ENCODE measurements around the gene SLC4A3.

SLC4A3 gene

DNA sequence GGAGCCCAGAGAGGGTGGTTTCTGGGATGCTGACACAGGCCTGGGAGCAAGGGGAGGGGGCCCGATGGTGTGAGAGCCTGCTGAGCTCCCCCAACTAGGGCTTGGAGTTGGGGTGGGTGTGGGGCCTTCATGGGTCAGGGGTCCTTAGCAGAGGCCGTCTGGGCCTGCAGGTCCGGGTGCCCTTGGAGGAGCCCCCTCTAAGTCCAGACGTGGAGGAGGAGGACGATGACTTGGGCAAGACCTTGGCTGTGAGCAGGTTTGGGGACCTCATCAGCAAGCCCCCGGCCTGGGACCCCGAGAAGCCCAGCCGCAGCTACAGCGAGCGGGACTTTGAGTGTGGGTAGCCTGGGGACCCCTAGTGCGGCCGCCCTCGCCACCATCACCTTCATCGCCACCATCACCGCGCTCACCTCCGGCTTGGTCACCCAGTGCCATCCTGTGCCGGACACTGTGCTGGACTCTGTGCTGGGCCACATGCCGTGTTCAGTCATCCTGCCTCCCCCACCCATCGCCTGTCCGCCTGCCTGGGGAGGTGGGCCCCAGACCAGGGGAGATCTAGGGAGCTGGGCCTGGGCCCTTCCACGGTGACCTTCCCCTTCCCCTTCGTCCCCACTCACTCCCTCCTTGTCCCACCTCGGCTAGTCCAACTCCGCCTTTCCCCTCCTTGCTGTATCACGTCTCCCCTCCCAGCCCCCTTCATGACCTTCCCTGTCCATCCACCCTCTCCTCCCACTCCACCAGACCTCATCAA is 980 bp downstream of the SLC4A3 start:
- Histone ChIP-seq H3K9me2 (ENCODE audit: low read depth, low read length) (no peaks in the 10 kb centered on the region), H3K36me3 (ENCODE audit: insufficient read depth, low read length) (no peaks in the 10 kb centered on the region), H3K4me3 (ENCODE audit: low read depth, low read length, poor library complexity, severe bottlenecking) (no peak overlapping the region), H2AFZ (ENCODE audit: low read length) (no peak overlapping the region), H4K20me1 (ENCODE audit: insufficient read depth, low read length) (no peaks in the 10 kb centered on the region), H3K27me3 (ENCODE audit: insufficient read depth, low read length) (peaks cover 6% of the 10 kb centered on the region; the same call in 1 of the 2 replicates), H3K9ac (ENCODE audit: low read length) (no peak overlapping the region), H3K9me3 (ENCODE audit: low read length) (no peaks in the 10 kb centered on the region), H3K4me1 (ENCODE audit: insufficient read depth, low read length, severe bottlenecking) (peaks cover 5% of the 10 kb centered on the region), H3K79me2 (ENCODE audit: insufficient read depth, low read length) (no peaks in the 10 kb centered on the region), H3F3A (ENCODE audit: insufficient read depth, low read length) (no peaks in the 10 kb centered on the region), H3K27ac (ENCODE audit: low read depth, low read length, poor library complexity, severe bottlenecking) (no peak overlapping the region), H3K4me2 (ENCODE audit: low read length) (no peak overlapping the region; the same call in 1 of the 2 replicates)
- TF ChIP-seq, protein P1, sequence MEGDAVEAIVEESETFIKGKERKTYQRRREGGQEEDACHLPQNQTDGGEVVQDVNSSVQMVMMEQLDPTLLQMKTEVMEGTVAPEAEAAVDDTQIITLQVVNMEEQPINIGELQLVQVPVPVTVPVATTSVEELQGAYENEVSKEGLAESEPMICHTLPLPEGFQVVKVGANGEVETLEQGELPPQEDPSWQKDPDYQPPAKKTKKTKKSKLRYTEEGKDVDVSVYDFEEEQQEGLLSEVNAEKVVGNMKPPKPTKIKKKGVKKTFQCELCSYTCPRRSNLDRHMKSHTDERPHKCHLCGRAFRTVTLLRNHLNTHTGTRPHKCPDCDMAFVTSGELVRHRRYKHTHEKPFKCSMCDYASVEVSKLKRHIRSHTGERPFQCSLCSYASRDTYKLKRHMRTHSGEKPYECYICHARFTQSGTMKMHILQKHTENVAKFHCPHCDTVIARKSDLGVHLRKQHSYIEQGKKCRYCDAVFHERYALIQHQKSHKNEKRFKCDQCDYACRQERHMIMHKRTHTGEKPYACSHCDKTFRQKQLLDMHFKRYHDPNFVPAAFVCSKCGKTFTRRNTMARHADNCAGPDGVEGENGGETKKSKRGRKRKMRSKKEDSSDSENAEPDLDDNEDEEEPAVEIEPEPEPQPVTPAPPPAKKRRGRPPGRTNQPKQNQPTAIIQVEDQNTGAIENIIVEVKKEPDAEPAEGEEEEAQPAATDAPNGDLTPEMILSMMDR (IDR thresholded peaks at IDR 0.05; ENCODE audit: low read length) = no peak
- TF ChIP-seq EZH2 (IDR thresholded peaks at IDR 0.05; ENCODE audit: borderline replicate concordance, low read length) = no peak

- Histone ChIP-seq H3K9me3 (ENCODE audit: low read length) (no peaks in the 10 kb centered on the region), H3K9me2 (ENCODE audit: low read depth, low read length) (no peaks in the 10 kb centered on the region), H3K79me2 (ENCODE audit: insufficient read depth, low read length) (no peaks in the 10 kb centered on the region), H3F3A (ENCODE audit: insufficient read depth, low read length) (no peaks in the 10 kb centered on the region), H4K20me1 (ENCODE audit: insufficient read depth, low read length) (no peaks in the 10 kb centered on the region), H3K36me3 (ENCODE audit: insufficient read depth, low read length) (no peaks in the 10 kb centered on the region), H3K4me2 (ENCODE audit: low read length) (no peak overlapping the region), H3K9ac (ENCODE audit: low read length) (no peak overlapping the region), H3K27me3 (ENCODE audit: insufficient read depth, low read length) (peaks cover 6% of the 10 kb centered on the region; the same call in 1 of the 2 replicates), H3K27ac (ENCODE audit: low read depth, low read length, poor library complexity, severe bottlenecking) (no peak overlapping the region), H2AFZ (ENCODE audit: low read length) (no peak overlapping the region), H3K4me3 (ENCODE audit: low read depth, low read length, poor library complexity, severe bottlenecking) (no peak overlapping the region), H3K4me1 (ENCODE audit: insufficient read depth, low read length, severe bottlenecking) (peaks cover 5% of the 10 kb centered on the region)
- no peak for TF ChIP-seq EZH2 (IDR thresholded peaks at IDR 0.05; ENCODE audit: borderline replicate concordance, low read length)
- TF ChIP-seq, protein P1 (IDR thresholded peaks at IDR 0.05; ENCODE audit: low read length) = no peak
Measured at GRCh38 chr2:219628986-219629901, 1.8 kb downstream of the SLC4A3 start.

DNA sequence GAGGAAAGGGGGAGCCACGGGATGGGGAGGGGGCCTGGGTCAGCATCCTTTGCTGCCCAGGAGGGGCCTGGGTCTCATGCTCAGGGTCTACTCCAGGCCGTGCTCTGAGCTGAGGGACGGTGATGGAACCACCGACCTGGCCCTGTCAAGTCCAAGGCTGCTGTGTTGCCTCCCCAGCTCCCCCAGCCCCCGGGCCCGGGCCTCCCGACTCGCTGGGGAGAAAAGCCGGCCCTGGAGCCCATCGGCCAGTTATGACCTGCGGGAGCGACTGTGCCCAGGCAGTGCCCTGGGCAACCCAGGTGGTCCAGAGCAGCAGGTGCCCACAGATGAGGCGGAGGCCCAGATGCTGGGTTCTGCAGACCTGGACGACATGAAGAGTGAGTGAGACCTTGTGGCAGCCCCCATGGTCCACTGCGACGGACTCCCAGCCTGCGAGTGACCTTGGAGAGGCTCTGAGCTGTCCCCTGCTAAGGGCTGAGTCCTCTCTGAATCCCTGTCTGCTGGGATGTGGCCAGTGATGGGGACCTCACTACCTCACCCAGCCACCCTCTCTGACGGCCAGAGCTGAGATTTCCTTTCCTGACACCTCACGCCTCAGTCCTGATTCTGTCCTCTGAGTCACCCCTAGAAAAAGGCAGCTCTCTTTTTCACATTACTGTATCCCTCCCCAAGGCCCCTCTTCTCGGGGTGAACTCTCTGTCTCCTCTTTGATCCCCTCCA is 2.7 kb downstream of the SLC4A3 start:
- Histone ChIP-seq H3K36me3 (ENCODE audit: insufficient read depth, low read length) (no peaks in the 10 kb centered on the region), H3K27ac (ENCODE audit: low read depth, low read length, poor library complexity, severe bottlenecking) (no peak overlapping the region), H3K4me3 (ENCODE audit: low read depth, low read length, poor library complexity, severe bottlenecking) (no peak overlapping the region), H3K4me2 (ENCODE audit: low read length) (no peak overlapping the region), H3K9me3 (ENCODE audit: low read length) (no peaks in the 10 kb centered on the region), H4K20me1 (ENCODE audit: insufficient read depth, low read length) (no peaks in the 10 kb centered on the region), H3K9ac (ENCODE audit: low read length) (no peak overlapping the region), H3K9me2 (ENCODE audit: low read depth, low read length) (no peaks in the 10 kb centered on the region), H2AFZ (ENCODE audit: low read length) (no peak overlapping the region), H3K27me3 (ENCODE audit: insufficient read depth, low read length) (0 out of 2 replicates have a peak, but pooled peaks cover 6% of the 10 kb centered on the region), H3F3A (ENCODE audit: insufficient read depth, low read length) (no peaks in the 10 kb centered on the region), H3K79me2 (ENCODE audit: insufficient read depth, low read length) (no peaks in the 10 kb centered on the region), H3K4me1 (ENCODE audit: insufficient read depth, low read length, severe bottlenecking) (peaks cover 5% of the 10 kb centered on the region)
- no peak for TF ChIP-seq EZH2 (IDR thresholded peaks at IDR 0.05; ENCODE audit: borderline replicate concordance, low read length)
- TF ChIP-seq, protein P1 (IDR thresholded peaks at IDR 0.05; ENCODE audit: low read length) = no peak

Measured in OCI-LY1 (cell line).